ENCODE measurements around the gene MCEMP1.
A peak's percentile ranks its signal among the peaks of the same experiment; 100 is the strongest.

Gene MCEMP1

GRCh38 chr19:7676854-7677253, at the start of gene MCEMP1:
MCEMP1 (plus strand) TSS chr19:7677090; CDS start chr19:7677121, 31 bp downstream.
- H3K4me3 ChIP-seq (ENCODE audit: low read depth, low read length) = peak within 1 kb of the TSS; percentile 53
- peak; percentile 80 for DNase-seq (ENCODE audit: low read depth)
- TF ChIP-seq MYC (IDR thresholded peaks at IDR 0.05; ENCODE audit: low read depth, low read length) (no peak), POLR2A (IDR thresholded peaks at IDR 0.05; ENCODE audit: extremely low read depth, insufficient read length) (no peak), MAX (IDR thresholded peaks at IDR 0.05; ENCODE audit: low read depth, low read length) (no peak)
- TF ChIP-seq, protein P1, sequence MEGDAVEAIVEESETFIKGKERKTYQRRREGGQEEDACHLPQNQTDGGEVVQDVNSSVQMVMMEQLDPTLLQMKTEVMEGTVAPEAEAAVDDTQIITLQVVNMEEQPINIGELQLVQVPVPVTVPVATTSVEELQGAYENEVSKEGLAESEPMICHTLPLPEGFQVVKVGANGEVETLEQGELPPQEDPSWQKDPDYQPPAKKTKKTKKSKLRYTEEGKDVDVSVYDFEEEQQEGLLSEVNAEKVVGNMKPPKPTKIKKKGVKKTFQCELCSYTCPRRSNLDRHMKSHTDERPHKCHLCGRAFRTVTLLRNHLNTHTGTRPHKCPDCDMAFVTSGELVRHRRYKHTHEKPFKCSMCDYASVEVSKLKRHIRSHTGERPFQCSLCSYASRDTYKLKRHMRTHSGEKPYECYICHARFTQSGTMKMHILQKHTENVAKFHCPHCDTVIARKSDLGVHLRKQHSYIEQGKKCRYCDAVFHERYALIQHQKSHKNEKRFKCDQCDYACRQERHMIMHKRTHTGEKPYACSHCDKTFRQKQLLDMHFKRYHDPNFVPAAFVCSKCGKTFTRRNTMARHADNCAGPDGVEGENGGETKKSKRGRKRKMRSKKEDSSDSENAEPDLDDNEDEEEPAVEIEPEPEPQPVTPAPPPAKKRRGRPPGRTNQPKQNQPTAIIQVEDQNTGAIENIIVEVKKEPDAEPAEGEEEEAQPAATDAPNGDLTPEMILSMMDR (IDR thresholded peaks at IDR 0.05; ENCODE audit: low read depth, low read length) = no peak

DNA sequence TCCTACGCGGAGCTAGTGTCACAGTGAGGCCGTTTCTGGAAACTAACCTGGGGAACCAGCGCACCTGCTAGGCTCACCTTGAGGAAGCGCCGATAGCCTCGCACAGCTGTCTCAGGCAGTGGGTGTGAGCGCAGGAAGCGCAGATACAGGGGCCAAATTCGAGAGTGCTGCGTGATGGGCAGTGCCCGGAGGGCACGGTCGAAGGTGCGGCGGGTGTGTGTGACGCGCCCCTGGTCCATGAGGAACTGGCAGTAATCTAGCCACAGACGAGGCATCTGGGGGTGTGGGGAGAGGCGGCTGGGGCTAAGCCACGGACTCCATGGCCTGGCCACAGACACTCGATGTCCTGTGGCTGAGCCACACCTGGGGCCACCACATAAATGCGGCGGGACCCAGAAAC, 49.7 kb upstream of the MCEMP1 start:
- H3K4me3 ChIP-seq (ENCODE audit: low read depth, low read length) = no peak overlapping the region
- TF ChIP-seq, protein P1 (IDR thresholded peaks at IDR 0.05; ENCODE audit: low read depth, low read length) = no peak
- TF ChIP-seq MAX (IDR thresholded peaks at IDR 0.05; ENCODE audit: low read depth, low read length) (no peak), MYC (IDR thresholded peaks at IDR 0.05; ENCODE audit: low read depth, low read length) (no peak), POLR2A (IDR thresholded peaks at IDR 0.05; ENCODE audit: extremely low read depth, insufficient read length) (no peak)
- DNase-seq (ENCODE audit: low read depth) = no peak

GRCh38 chr19:7628589-7629311, 48.1 kb upstream of the MCEMP1 start:
- no peak for TF ChIP-seq MYC (IDR thresholded peaks at IDR 0.05; ENCODE audit: low read depth, low read length)
- TF ChIP-seq POLR2A (IDR thresholded peaks at IDR 0.05; ENCODE audit: extremely low read depth, insufficient read length) = no peak
- no peak for TF ChIP-seq MAX (IDR thresholded peaks at IDR 0.05; ENCODE audit: low read depth, low read length)
- TF ChIP-seq, protein P1 (IDR thresholded peaks at IDR 0.05; ENCODE audit: low read depth, low read length) = no peak
- peak overlapping the region; percentile 100 for H3K4me3 ChIP-seq (ENCODE audit: low read depth, low read length)
- no peak for DNase-seq (ENCODE audit: low read depth)

- TF ChIP-seq MAX (IDR thresholded peaks at IDR 0.05; ENCODE audit: low read depth, low read length) = peak; percentile 74; the same call in 1 of the 2 replicates
- TF ChIP-seq, protein P1 (IDR thresholded peaks at IDR 0.05; ENCODE audit: low read depth, low read length) = no peak
- TF ChIP-seq POLR2A (IDR thresholded peaks at IDR 0.05; ENCODE audit: extremely low read depth, insufficient read length) = peak; percentile 69
- peak; percentile 72 for TF ChIP-seq MYC (IDR thresholded peaks at IDR 0.05; ENCODE audit: low read depth, low read length)
These were observed 47.4 kb upstream of the MCEMP1 start, which contains the start of the genes PET100 and XAB2 for GRCh38 chr19:7629347-7630054. PET100 (plus strand) TSS chr19:7629793; CDS start chr19:7629834, 41 bp downstream. XAB2 (minus strand) TSS chr19:7629545; CDS start chr19:7629527, 18 bp downstream.

GRCh38 chr19:7631577-7631976, 45.3 kb upstream of the MCEMP1 start:
- no peak for TF ChIP-seq POLR2A (IDR thresholded peaks at IDR 0.05; ENCODE audit: extremely low read depth, insufficient read length)
- TF ChIP-seq MYC (IDR thresholded peaks at IDR 0.05; ENCODE audit: low read depth, low read length) = no peak
- TF ChIP-seq, protein P1 (IDR thresholded peaks at IDR 0.05; ENCODE audit: low read depth, low read length) = no peak
- TF ChIP-seq MAX (IDR thresholded peaks at IDR 0.05; ENCODE audit: low read depth, low read length) = no peak
- H3K4me3 ChIP-seq (ENCODE audit: low read depth, low read length) = no peak overlapping the region
- DNase-seq (ENCODE audit: low read depth) = no peak

More at GRCh38 chr19:7629347-7630054, 47.4 kb upstream of the MCEMP1 start, which contains the start of the genes PET100 and XAB2:
- peak within 1 kb of the TSS; percentile 100 for H3K4me3 ChIP-seq (ENCODE audit: low read depth, low read length)
- peak; percentile 99 for DNase-seq (ENCODE audit: low read depth)

Measured in NB4 (cell line).